ENCODE data around the gene IGSF21. TPM values are rescaled to one million over a fixed set of nuclear protein-coding genes. Genes with fewer than 3 reads are reported as not detected.

Gene IGSF21
- total RNA-seq, 4 donors from 2014 or later = 0.68 to 3.5 (median 1.3) TPM

- H3K9me3 ChIP-seq = no peaks in the 10 kb centered on the region
- no peak overlapping the region for H3K27ac ChIP-seq
- H3K4me1 ChIP-seq = peaks cover 42% of the 10 kb centered on the region
- no peaks in the 10 kb centered on the region for H3K36me3 ChIP-seq
- no peak for DNase-seq (ENCODE audit: low spot score in 2 of 2)
- TF ChIP-seq EP300 (IDR thresholded peaks at IDR 0.05) (no peak), POLR2A (IDR thresholded peaks at IDR 0.05) (no peak), POLR2AphosphoS5 (IDR thresholded peaks at IDR 0.05) (no peak)
- 3% methylated on average over 18 of the region's 32 CpGs for WGBS
- H3K4me3 ChIP-seq = peak overlapping the region; percentile 43
- peaks cover 89% of the 10 kb centered on the region for H3K27me3 ChIP-seq
Observed at GRCh38 chr1:18109058-18109755, 1.6 kb downstream of the IGSF21 start.

DNA sequence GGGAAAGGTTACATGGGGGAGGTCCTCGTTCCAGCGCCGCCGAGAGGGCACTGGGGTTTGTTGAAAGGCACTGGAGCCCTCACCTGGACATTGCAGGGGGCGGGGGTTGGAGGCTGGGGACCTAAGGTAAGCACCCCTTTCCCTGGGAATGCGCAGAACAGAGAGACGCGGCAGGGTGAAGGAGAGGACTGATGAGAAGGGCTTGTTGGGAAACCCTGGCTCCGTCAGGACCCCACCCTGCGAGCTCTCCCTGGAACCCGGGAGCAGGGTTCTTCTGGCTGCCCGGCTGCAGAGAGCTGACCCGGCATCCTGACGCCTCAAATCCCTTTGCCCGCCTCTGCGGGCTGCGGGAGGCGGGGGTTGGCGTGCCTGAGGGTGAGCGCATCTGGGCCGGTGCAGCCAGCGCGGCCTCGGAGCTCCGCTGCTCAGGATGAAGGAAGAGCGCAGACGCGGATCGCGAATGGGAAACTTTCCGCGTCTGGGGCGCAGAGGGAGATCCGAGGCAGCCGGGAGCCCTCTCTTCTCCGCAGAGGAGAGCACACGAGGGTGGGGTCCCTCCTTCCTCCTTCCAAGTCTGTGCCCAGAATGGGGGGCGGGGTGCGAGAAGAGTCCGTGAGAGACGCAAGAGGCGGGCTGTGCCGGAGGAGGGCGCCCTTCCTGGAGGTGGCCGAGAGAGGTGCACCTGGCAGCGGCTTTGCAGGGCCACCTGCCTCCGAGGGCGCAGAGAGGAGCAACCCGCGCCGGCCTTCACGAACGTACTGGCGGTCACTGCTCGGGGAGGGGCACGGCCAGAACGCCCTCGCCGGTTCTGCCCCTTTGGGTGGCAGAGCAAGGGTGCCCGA, 2.4 kb downstream of the IGSF21 start:
- peaks cover 42% of the 10 kb centered on the region for H3K4me1 ChIP-seq
- TF ChIP-seq EP300 (IDR thresholded peaks at IDR 0.05) (no peak), POLR2A (IDR thresholded peaks at IDR 0.05) (no peak), POLR2AphosphoS5 (IDR thresholded peaks at IDR 0.05) (no peak)
- TF ChIP-seq, protein P1, sequence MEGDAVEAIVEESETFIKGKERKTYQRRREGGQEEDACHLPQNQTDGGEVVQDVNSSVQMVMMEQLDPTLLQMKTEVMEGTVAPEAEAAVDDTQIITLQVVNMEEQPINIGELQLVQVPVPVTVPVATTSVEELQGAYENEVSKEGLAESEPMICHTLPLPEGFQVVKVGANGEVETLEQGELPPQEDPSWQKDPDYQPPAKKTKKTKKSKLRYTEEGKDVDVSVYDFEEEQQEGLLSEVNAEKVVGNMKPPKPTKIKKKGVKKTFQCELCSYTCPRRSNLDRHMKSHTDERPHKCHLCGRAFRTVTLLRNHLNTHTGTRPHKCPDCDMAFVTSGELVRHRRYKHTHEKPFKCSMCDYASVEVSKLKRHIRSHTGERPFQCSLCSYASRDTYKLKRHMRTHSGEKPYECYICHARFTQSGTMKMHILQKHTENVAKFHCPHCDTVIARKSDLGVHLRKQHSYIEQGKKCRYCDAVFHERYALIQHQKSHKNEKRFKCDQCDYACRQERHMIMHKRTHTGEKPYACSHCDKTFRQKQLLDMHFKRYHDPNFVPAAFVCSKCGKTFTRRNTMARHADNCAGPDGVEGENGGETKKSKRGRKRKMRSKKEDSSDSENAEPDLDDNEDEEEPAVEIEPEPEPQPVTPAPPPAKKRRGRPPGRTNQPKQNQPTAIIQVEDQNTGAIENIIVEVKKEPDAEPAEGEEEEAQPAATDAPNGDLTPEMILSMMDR (IDR thresholded peaks at IDR 0.05) = peak in 1 of 2 donors; percentile 18
- H3K27me3 ChIP-seq = peaks cover 89% of the 10 kb centered on the region
- no peaks in the 10 kb centered on the region for H3K36me3 ChIP-seq
- H3K4me3 ChIP-seq = peak overlapping the region; percentile 43
- no peak overlapping the region for H3K27ac ChIP-seq
- no peak for DNase-seq (ENCODE audit: low spot score in 2 of 2)
- 2% methylated on average over 22 of the region's 60 CpGs for WGBS
- no peaks in the 10 kb centered on the region for H3K9me3 ChIP-seq

DNA sequence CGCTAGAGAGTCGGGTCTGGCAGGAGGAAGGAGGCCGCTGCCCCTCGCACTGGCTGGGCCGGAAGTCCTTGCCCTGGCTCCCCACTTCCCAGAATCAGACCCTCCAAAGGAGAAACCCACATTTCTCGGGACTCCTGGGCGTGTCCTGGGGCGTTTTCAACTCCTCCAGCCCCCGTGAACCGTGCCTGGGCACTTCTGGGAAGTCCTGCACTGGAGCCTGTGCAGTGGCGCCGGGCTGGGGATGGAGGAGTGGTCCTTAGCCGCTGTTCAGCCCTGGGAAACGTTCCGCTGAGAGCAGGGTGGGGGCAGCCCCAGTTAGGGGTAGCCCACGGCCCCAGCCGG, 3.0 kb downstream of the IGSF21 start:
- Histone ChIP-seq H3K27me3 (peaks cover 89% of the 10 kb centered on the region), H3K36me3 (no peaks in the 10 kb centered on the region), H3K27ac (no peak overlapping the region), H3K9me3 (no peaks in the 10 kb centered on the region), H3K4me1 (peaks cover 42% of the 10 kb centered on the region), H3K4me3 (peak overlapping the region; percentile 43)
- DNase-seq (ENCODE audit: low spot score in 2 of 2) = no peak
- TF ChIP-seq EP300 (IDR thresholded peaks at IDR 0.05) = no peak
- no peak for TF ChIP-seq POLR2AphosphoS5 (IDR thresholded peaks at IDR 0.05)
- TF ChIP-seq, protein P1 (IDR thresholded peaks at IDR 0.05) = no peak
- TF ChIP-seq POLR2A (IDR thresholded peaks at IDR 0.05) = no peak
- WGBS = 1% methylated on average over 12 of the region's 17 CpGs

GRCh38 chr1:18110968-18111367, 3.4 kb downstream of the IGSF21 start:
- H3K4me3 ChIP-seq = peak overlapping the region; percentile 43
- no peak overlapping the region for H3K27ac ChIP-seq
- no peak for TF ChIP-seq POLR2A (IDR thresholded peaks at IDR 0.05)
- TF ChIP-seq, protein P1 (IDR thresholded peaks at IDR 0.05) = no peak
- TF ChIP-seq EP300 (IDR thresholded peaks at IDR 0.05) = no peak
- TF ChIP-seq POLR2AphosphoS5 (IDR thresholded peaks at IDR 0.05) = no peak
- H3K36me3 ChIP-seq = no peaks in the 10 kb centered on the region
- H3K9me3 ChIP-seq = no peaks in the 10 kb centered on the region
- WGBS = 4% methylated on average over 25 of the region's 30 CpGs
- H3K4me1 ChIP-seq = peaks cover 42% of the 10 kb centered on the region
- no peak for DNase-seq (ENCODE audit: low spot score in 2 of 2)
- H3K27me3 ChIP-seq = peaks cover 89% of the 10 kb centered on the region

DNA sequence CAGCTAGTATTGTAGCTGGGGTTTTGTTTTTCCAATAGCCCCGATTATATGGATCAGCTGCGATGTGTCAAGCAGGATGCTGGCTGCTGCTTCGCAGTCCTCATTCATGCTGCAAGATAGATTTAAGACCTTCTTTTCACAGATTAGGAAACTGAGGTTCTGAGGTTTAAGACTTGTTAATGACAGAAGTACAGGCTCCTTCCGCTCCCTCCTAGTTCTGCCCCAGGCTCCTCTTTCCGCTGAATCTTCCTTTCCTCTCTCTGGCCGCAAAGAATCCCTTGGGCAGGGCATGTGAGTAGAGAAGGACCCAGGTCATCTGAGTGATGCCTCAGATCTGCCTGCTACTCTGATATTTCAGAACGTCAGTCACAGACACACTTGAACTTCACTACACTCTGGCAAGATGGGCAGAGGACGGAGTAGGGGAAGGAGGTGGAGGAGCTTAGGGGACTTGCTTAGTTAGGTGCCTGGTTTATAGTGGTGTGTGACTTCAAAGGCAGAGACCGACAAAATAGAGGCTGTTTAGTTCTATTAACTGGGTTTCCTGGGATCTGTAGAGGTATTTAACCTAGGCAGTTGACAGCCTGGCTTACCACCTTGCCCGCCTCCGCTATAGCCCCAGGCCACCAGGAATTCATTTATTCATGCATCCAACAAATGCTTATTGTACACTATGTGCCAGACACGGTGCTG, 4.2 kb downstream of the IGSF21 start:
- H3K4me1 ChIP-seq = peaks cover 42% of the 10 kb centered on the region
- H3K9me3 ChIP-seq = no peaks in the 10 kb centered on the region
- no peaks in the 10 kb centered on the region for H3K36me3 ChIP-seq
- H3K4me3 ChIP-seq = no peak overlapping the region
- no peak for DNase-seq (ENCODE audit: low spot score in 2 of 2)
- TF ChIP-seq, protein P1 (IDR thresholded peaks at IDR 0.05) = no peak
- TF ChIP-seq POLR2AphosphoS5 (IDR thresholded peaks at IDR 0.05) = no peak
- no peak for TF ChIP-seq POLR2A (IDR thresholded peaks at IDR 0.05)
- no peak for TF ChIP-seq EP300 (IDR thresholded peaks at IDR 0.05)
- peaks cover 90% of the 10 kb centered on the region for H3K27me3 ChIP-seq
- 49% methylated on average over 12 of the region's 12 CpGs for WGBS
- no peak overlapping the region for H3K27ac ChIP-seq

Data from suprapubic skin (tissue), 4 donors.